Lower leg skin (tissue), 4 donors: ENCODE results near the gene TNFRSF8. TPM values are rescaled to one million over a fixed set of nuclear protein-coding genes. Genes with fewer than 3 reads are reported as not detected.

ENCODE experiments used
- DNase-seq, 2 donors: peaks; one replicate each; pipeline ENCODE4 v3.0.0-alpha.2; 2019; ENCODE audit warnings: low spot score in 2 of 2
- H3K4me3 ChIP-seq: fragments of 200-600 bp; sonication (generic); 2 replicates; pipeline ENCODE4 v1.5.1; 2017; ENCODE audit warnings: mild to moderate bottlenecking, low read depth; ENCODE audit not compliant: poor library complexity, severe bottlenecking
- CTCF ChIP-seq, 3 donors: fragments of 450-650 bp; IDR thresholded peaks; one replicate each; pipeline ENCODE4 v1.5.1; 2016; ENCODE audit warnings: antibody characterized with exemption in 3 of 3, mild to moderate bottlenecking in 3 of 3, moderate library complexity in 2 of 3
- POLR2A ChIP-seq, 2 donors: fragments of 450-650 bp; IDR thresholded peaks; one replicate each; pipeline ENCODE4 v1.6.1; 2016 to 2017; ENCODE audit warnings: antibody characterized with exemption in 2 of 2, mild to moderate bottlenecking in 1 of 2, moderate library complexity in 1 of 2
- WGBS, 2 donors: methylation state at CpG; one replicate each; pipeline ENCODE4 v1.1.5; 2018; 5-methylcytosine and 5-hydroxymethylcytosine counted together
- intact Hi-C: fragments of 100-400 bp; cut with DNase I; formaldehyde crosslinking; loops from one replicate; pipeline ENCODE4 v1.15.0; 2023; ENCODE audit warnings: low total_unique reads
- total RNA-seq, 4 donors: library from RNA; depleted of rRNA; stranded (reverse); fragments of >200 nt; gene quantifications; one replicate each; pipeline ENCODE4 v1.1.0, GENCODE V29; 2016

The TNFRSF8 gene
- total RNA-seq, 4 donors from 2014 or later: 0.72 to 4.1 (median 1.9) TPM

GRCh38 chr1:12072741-12073140 is 9.6 kb downstream of the TNFRSF8 start:
- WGBS, 2 donors: 78 to 79% methylated on average over 8 of the region's 8 CpGs
- DNase-seq: no peak
- H3K4me3 ChIP-seq: no peak overlapping the region
- TF ChIP-seq POLR2A (IDR thresholded peaks at IDR 0.05): no peak
- intact Hi-C loops: no loop called here

GRCh38 chr1:12073796-12074195 is 10.7 kb downstream of the TNFRSF8 start:
- TF ChIP-seq CTCF (IDR thresholded peaks at IDR 0.05): no peak
- no peak for TF ChIP-seq POLR2A (IDR thresholded peaks at IDR 0.05)
- 88 to 90% methylated on average over 15 of the region's 15 CpGs for WGBS, 2 donors
- DNase-seq: no peak
- H3K4me3 ChIP-seq: no peak overlapping the region
- intact Hi-C loops: no loop called here

- intact Hi-C loops: no loop called here
- TF ChIP-seq CTCF (IDR thresholded peaks at IDR 0.05) (no peak), POLR2A (IDR thresholded peaks at IDR 0.05) (no peak)
- WGBS, 2 donors: 66 to 67% methylated on average over 19 of the region's 19 CpGs
- H3K4me3 ChIP-seq: no peak overlapping the region
- DNase-seq: no peak
Observed at GRCh38 chr1:12075195-12076114, 12.4 kb downstream of the TNFRSF8 start.

- DNase-seq: no peak
- 84% methylated on average over 9 of the region's 9 CpGs for WGBS, 2 donors
- TF ChIP-seq POLR2A (IDR thresholded peaks at IDR 0.05): no peak
- TF ChIP-seq CTCF (IDR thresholded peaks at IDR 0.05): no peak
- H3K4me3 ChIP-seq: no peak overlapping the region
- intact Hi-C loops: no loop called here
Observed at GRCh38 chr1:12076425-12077005, 13.4 kb downstream of the TNFRSF8 start.

DNA sequence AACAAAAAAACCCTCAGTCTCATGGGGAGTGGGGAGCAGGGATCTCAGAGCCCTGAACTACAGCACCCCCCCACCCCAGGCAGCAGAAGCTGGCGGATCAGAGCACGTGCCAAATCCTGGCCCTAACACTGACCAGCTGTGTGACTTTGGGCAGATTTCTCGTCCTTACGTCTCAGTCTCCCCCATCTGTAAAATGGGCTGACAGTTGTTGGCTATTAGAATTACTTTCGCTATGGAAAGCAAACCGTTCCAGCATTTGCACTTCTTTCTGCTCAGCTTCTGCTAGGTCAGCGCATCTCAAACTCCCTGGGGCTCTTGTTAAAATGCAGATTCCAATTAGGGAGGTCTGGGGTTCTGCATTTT is 15.5 kb downstream of the TNFRSF8 start:
- intact Hi-C loops: no loop called here
- TF ChIP-seq CTCF (IDR thresholded peaks at IDR 0.05) (no peak), POLR2A (IDR thresholded peaks at IDR 0.05) (no peak)
- 60 to 70% methylated on average over 7 of the region's 7 CpGs for WGBS, 2 donors

More for the DNA sequence above, 15.5 kb downstream of the TNFRSF8 start:
- DNase-seq: no peak
- no peak overlapping the region for H3K4me3 ChIP-seq
